Smooth muscle cell (in vitro differentiated cells): Measurements from ENCODE around the gene CUX1. TPM values are rescaled to one million over a fixed set of nuclear protein-coding genes. Genes with fewer than 3 reads are reported as not detected.

ENCODE experiments used
- DNase-seq: peaks from one replicate; lab custom pipeline; 2025; ENCODE audit not compliant: unreplicated experiment; lab: John Stamatoyannopoulos, UW
- H2AFZ ChIP-seq: fragments of 200-600 bp; sonication (generic); 2 replicates; pipeline ENCODE4 v1.6.0; 2016; ENCODE audit warnings: antibody characterized with exemption, low read depth, mild to moderate bottlenecking
- H3F3A ChIP-seq: fragments of 200-600 bp; sonication (generic); 2 replicates; pipeline ENCODE4 v1.6.0; 2017; ENCODE audit warnings: antibody characterized with exemption, low read depth
- H3K27ac ChIP-seq: fragments of 200-600 bp; sonication (generic); 2 replicates; pipeline ENCODE4 v1.5.1; 2016; ENCODE audit warnings: low read depth, mild to moderate bottlenecking
- H3K27me3 ChIP-seq: fragments of 200-600 bp; sonication (generic); 2 replicates; pipeline ENCODE4 v1.6.1; 2016; ENCODE audit warnings: low read depth, mild to moderate bottlenecking
- H3K36me3 ChIP-seq: fragments of 200-600 bp; sonication (generic); 2 replicates; pipeline ENCODE4 v1.5.1; 2016; ENCODE audit warnings: low read depth
- H3K4me1 ChIP-seq: fragments of 200-600 bp; sonication (generic); 2 replicates; pipeline ENCODE4 v1.5.1; 2016; ENCODE audit warnings: low read depth
- H3K4me2 ChIP-seq: fragments of 200-600 bp; sonication (generic); 2 replicates; pipeline ENCODE4 v1.6.0; 2016; ENCODE audit warnings: mild to moderate bottlenecking
- H3K4me3 ChIP-seq: fragments of 200-600 bp; sonication (generic); 2 replicates; pipeline ENCODE4 v1.5.1; 2016; ENCODE audit warnings: mild to moderate bottlenecking
- H3K79me2 ChIP-seq: fragments of 200-600 bp; sonication (generic); 2 replicates; pipeline ENCODE4 v1.6.0; 2016; ENCODE audit warnings: low read depth, mild to moderate bottlenecking
- H3K9ac ChIP-seq: fragments of 200-600 bp; sonication (generic); 2 replicates; pipeline ENCODE4 v1.6.0; 2016; ENCODE audit warnings: low read depth
- H3K9me3 ChIP-seq: fragments of 200-600 bp; sonication (generic); replicated peaks from 2 replicates; pipeline ENCODE4 v1.5.1; 2016; ENCODE audit warnings: low read depth
- H4K20me1 ChIP-seq: fragments of 200-600 bp; sonication (generic); 2 replicates; pipeline ENCODE4 v1.6.0; 2016; ENCODE audit warnings: low read depth
- CTCF ChIP-seq: fragments of 200-600 bp; sonication (generic); IDR thresholded peaks from 2 replicates; pipeline ENCODE4 v1.5.1; 2017; ENCODE audit warnings: borderline replicate concordance, mild to moderate bottlenecking, antibody characterized with exemption; ENCODE audit not compliant: insufficient read depth, poor library complexity, severe bottlenecking
- WGBS: methylation state at CpG from one replicate; pipeline ENCODE4 v1.1.7; 2016; ENCODE audit warnings: low lambda C conversion rate; 5-methylcytosine and 5-hydroxymethylcytosine counted together
- polyA plus RNA-seq: library from polyadenylated mRNA; unstranded; fragments of >200 nt; fragmentation: Nextera tagmentation; extraction: Ambion mirVana; gene quantifications from 2 replicates; pipeline ENCODE4 v1.2.1, GENCODE V29; 2016
- total RNA-seq: library from RNA; depleted of rRNA; stranded (reverse); fragments of >200 nt; gene quantifications from 2 replicates; pipeline ENCODE4 v1.2.3, GENCODE V29; 2014

Gene CUX1
- total and polyA plus RNA-seq, 2 experiments from 2014 or later, result 56.3 to 78.4 TPM

- no peaks in the 10 kb centered on the region for H3K9me3 ChIP-seq
- no peak for DNase-seq
- no peak overlapping the region for H3K4me2 ChIP-seq
- H3K4me3 ChIP-seq, result no peak overlapping the region
- peaks cover 9% of the 10 kb centered on the region for H3F3A ChIP-seq
- no peak overlapping the region for H3K9ac ChIP-seq
- H4K20me1 ChIP-seq, result no peaks in the 10 kb centered on the region
- peaks cover 8% of the 10 kb centered on the region for H3K36me3 ChIP-seq
- H3K4me1 ChIP-seq, result peaks cover 10% of the 10 kb centered on the region
- H3K79me2 ChIP-seq, result no peaks in the 10 kb centered on the region
- TF ChIP-seq CTCF, result no peak
- H3K27ac ChIP-seq, result peak overlapping the region; percentile 80
- H3K27me3 ChIP-seq, result no peaks in the 10 kb centered on the region
- WGBS, result 49% methylated on average over 6 of the region's 6 CpGs
- H2AFZ ChIP-seq, result no peak overlapping the region
These were observed 300.3 kb downstream of the CUX1 start for GRCh38 chr7:102117743-102118142.

- Histone ChIP-seq H3F3A (peaks cover 13% of the 10 kb centered on the region), H3K27me3 (no peaks in the 10 kb centered on the region), H3K36me3 (peaks cover 8% of the 10 kb centered on the region), H2AFZ (no peak overlapping the region), H3K9me3 (no peaks in the 10 kb centered on the region), H3K27ac (peak overlapping the region; percentile 80), H3K9ac (no peak overlapping the region), H3K79me2 (no peaks in the 10 kb centered on the region), H3K4me3 (no peak overlapping the region), H3K4me2 (no peak overlapping the region), H4K20me1 (no peaks in the 10 kb centered on the region), H3K4me1 (peaks cover 10% of the 10 kb centered on the region)
- no peak for DNase-seq
- TF ChIP-seq CTCF, result no peak
- WGBS, result 48% methylated on average over 14 of the region's 14 CpGs
These were observed 301.8 kb downstream of the CUX1 start for GRCh38 chr7:102119213-102119651.

- Histone ChIP-seq H3K9ac (no peak overlapping the region), H3K4me1 (peaks cover 10% of the 10 kb centered on the region), H4K20me1 (no peaks in the 10 kb centered on the region), H3K9me3 (no peaks in the 10 kb centered on the region), H3K4me2 (no peak overlapping the region), H3K79me2 (no peaks in the 10 kb centered on the region), H2AFZ (no peak overlapping the region), H3K36me3 (peaks cover 8% of the 10 kb centered on the region), H3K27me3 (no peaks in the 10 kb centered on the region), H3K27ac (peak overlapping the region; percentile 80), H3K4me3 (no peak overlapping the region), H3F3A (peaks cover 19% of the 10 kb centered on the region)
- TF ChIP-seq CTCF, result no peak
- DNase-seq, result no peak
- WGBS, result 89% methylated on average over 7 of the region's 7 CpGs
These were observed 302.5 kb downstream of the CUX1 start for GRCh38 chr7:102119925-102120324.

GRCh38 chr7:102120666-102121195, 303.3 kb downstream of the CUX1 start:
- no peak for DNase-seq
- Histone ChIP-seq H3K27ac (peak overlapping the region; percentile 80), H4K20me1 (no peaks in the 10 kb centered on the region), H3K9ac (no peak overlapping the region), H3K4me1 (peaks cover 10% of the 10 kb centered on the region), H3K9me3 (no peaks in the 10 kb centered on the region), H3K4me2 (no peak overlapping the region), H3F3A (peaks cover 19% of the 10 kb centered on the region), H3K4me3 (no peak overlapping the region), H2AFZ (no peak overlapping the region), H3K79me2 (no peaks in the 10 kb centered on the region), H3K36me3 (no peaks in the 10 kb centered on the region), H3K27me3 (no peaks in the 10 kb centered on the region)
- TF ChIP-seq CTCF, result no peak
- WGBS, result 85% methylated on average over 5 of the region's 5 CpGs
